ENCODE data around the gene SLC25A5.

SLC25A5 gene

DNA sequence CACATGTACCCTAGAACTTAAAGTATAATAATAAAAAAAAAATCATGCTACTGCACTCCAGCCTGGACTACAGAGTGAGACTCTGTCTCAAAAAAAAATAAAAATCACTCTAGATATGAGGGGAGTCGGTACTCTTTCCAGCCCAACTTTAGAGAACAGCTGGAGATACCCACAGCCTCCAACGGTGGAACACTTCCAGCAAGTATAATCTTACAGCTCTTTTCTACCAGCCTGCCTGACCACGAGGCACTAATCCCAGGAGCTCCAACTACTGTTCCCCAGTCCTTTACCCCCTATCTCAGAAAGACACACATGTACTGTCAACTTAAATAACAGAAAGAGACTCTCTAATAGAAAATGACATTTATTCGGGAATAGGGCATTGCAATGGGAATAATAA lies 50.1 kb downstream of the SLC25A5 start:
- DNase-seq: no peak
- H3K36me3 Mint-ChIP-seq (ENCODE audit: low read depth): no peaks in the 10 kb centered on the region
- H3K9me3 Mint-ChIP-seq: peaks cover 54% of the 10 kb centered on the region
- no peak overlapping the region for H3K4me3 Mint-ChIP-seq
- peaks cover 5% of the 10 kb centered on the region for H3K4me1 Mint-ChIP-seq
- TF ChIP-seq, protein P1, sequence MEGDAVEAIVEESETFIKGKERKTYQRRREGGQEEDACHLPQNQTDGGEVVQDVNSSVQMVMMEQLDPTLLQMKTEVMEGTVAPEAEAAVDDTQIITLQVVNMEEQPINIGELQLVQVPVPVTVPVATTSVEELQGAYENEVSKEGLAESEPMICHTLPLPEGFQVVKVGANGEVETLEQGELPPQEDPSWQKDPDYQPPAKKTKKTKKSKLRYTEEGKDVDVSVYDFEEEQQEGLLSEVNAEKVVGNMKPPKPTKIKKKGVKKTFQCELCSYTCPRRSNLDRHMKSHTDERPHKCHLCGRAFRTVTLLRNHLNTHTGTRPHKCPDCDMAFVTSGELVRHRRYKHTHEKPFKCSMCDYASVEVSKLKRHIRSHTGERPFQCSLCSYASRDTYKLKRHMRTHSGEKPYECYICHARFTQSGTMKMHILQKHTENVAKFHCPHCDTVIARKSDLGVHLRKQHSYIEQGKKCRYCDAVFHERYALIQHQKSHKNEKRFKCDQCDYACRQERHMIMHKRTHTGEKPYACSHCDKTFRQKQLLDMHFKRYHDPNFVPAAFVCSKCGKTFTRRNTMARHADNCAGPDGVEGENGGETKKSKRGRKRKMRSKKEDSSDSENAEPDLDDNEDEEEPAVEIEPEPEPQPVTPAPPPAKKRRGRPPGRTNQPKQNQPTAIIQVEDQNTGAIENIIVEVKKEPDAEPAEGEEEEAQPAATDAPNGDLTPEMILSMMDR (IDR thresholded peaks at IDR 0.05): no peak
- no peak overlapping the region for H3K27ac Mint-ChIP-seq
- H3K27me3 Mint-ChIP-seq (ENCODE audit: low read depth, poor library complexity): peaks cover 4% of the 10 kb centered on the region
